Trophoblast cell (in vitro differentiated cells and primary cell): ENCODE data around the gene BIRC6.

ENCODE experiments used
- DNase-seq, 2 donors: peaks; one replicate each; pipeline ENCODE4 v3.0.0-alpha.2; 2016
- H2AFZ ChIP-seq: 2 replicates; pipeline ENCODE4 v1.6.1; 2013; ENCODE audit warnings: low read length, moderate library complexity, mild to moderate bottlenecking; ENCODE audit not compliant: insufficient read depth, poor library complexity
- H2AK5ac ChIP-seq: 2 replicates; pipeline ENCODE4 v1.6.1; 2013; ENCODE audit warnings: mild to moderate bottlenecking, low read length
- H2BK120ac ChIP-seq: 2 replicates; pipeline ENCODE4 v1.6.1; 2013; ENCODE audit warnings: low read length, mild to moderate bottlenecking, moderate library complexity; ENCODE audit not compliant: insufficient read depth, poor library complexity
- H2BK12ac ChIP-seq: 2 replicates; pipeline ENCODE4 v1.6.1; 2013; ENCODE audit warnings: mild to moderate bottlenecking, low read length, moderate library complexity
- H2BK5ac ChIP-seq: 2 replicates; pipeline ENCODE4 v1.6.1; 2013; ENCODE audit warnings: low read length, low read depth, moderate library complexity, mild to moderate bottlenecking; ENCODE audit not compliant: poor library complexity
- H3K14ac ChIP-seq: 2 replicates; pipeline ENCODE4 v1.6.1; 2013; ENCODE audit warnings: mild to moderate bottlenecking, low read length
- H3K18ac ChIP-seq: 2 replicates; pipeline ENCODE4 v1.6.1; 2013; ENCODE audit warnings: mild to moderate bottlenecking, low read length
- H3K23ac ChIP-seq: 2 replicates; pipeline ENCODE4 v1.6.1; 2013; ENCODE audit warnings: low read length
- H3K27ac ChIP-seq: 2 replicates; pipeline ENCODE4 v1.5.1; 2013; ENCODE audit warnings: low read depth, mild to moderate bottlenecking, inconsistent platforms, low read length, moderate library complexity
- H3K27me3 ChIP-seq: 2 replicates; pipeline ENCODE4 v1.6.1; 2013; ENCODE audit warnings: inconsistent platforms, mild to moderate bottlenecking, low read length, moderate library complexity; ENCODE audit not compliant: insufficient read depth
- H3K36me3 ChIP-seq, 2 experiments: 1 replicate in 1 of 2; 2 replicates in 1 of 2; pipeline ENCODE4 v1.6.1; 2013; ENCODE audit warnings: low read length in 2 of 2, mild to moderate bottlenecking in 2 of 2, moderate library complexity in 1 of 2; ENCODE audit not compliant: insufficient read depth in 2 of 2, control insufficient read depth in 1 of 2
- H3K4ac ChIP-seq: 2 replicates; pipeline ENCODE4 v1.6.1; 2013; ENCODE audit warnings: low read depth, mild to moderate bottlenecking, low read length, moderate library complexity
- H3K4me1 ChIP-seq, 2 experiments: 1 replicate in 1 of 2; 2 replicates in 1 of 2; pipeline ENCODE4 v1.6.1; 2013; ENCODE audit warnings: low read length in 2 of 2, mild to moderate bottlenecking in 2 of 2, moderate library complexity in 1 of 2; ENCODE audit not compliant: insufficient read depth in 2 of 2, control insufficient read depth in 1 of 2
- H3K4me2 ChIP-seq: 2 replicates; pipeline ENCODE4 v1.6.1; 2013; ENCODE audit warnings: inconsistent platforms, mild to moderate bottlenecking, low read length, moderate library complexity
- H3K4me3 ChIP-seq: 2 replicates; pipeline ENCODE4 v1.5.1; 2013; ENCODE audit warnings: mild to moderate bottlenecking, low read depth, low read length, inconsistent platforms
- H3K79me1 ChIP-seq: one replicate; pipeline ENCODE4 v1.6.1; 2013; ENCODE audit warnings: low read length
- H3K79me2 ChIP-seq: 2 replicates; pipeline ENCODE4 v1.6.1; 2013; ENCODE audit warnings: low read length, mild to moderate bottlenecking; ENCODE audit not compliant: control insufficient read depth, insufficient read depth, poor library complexity
- H3K9ac ChIP-seq: 2 replicates; pipeline ENCODE4 v1.6.1; 2013; ENCODE audit warnings: mild to moderate bottlenecking, low read length
- H3K9me3 ChIP-seq: 2 replicates; pipeline ENCODE4 v1.6.1; 2013; ENCODE audit warnings: low read depth, mild to moderate bottlenecking, control low read depth, inconsistent platforms, low read length; ENCODE audit not compliant: insufficient read depth
- H4K12ac ChIP-seq: 2 replicates; pipeline ENCODE4 v1.6.1; 2013; ENCODE audit warnings: low read depth, mild to moderate bottlenecking, low read length, moderate library complexity
- H4K8ac ChIP-seq: 2 replicates; pipeline ENCODE4 v1.6.1; 2013; ENCODE audit warnings: low read depth, mild to moderate bottlenecking, low read length, moderate library complexity
- H4K91ac ChIP-seq: one replicate; pipeline ENCODE4 v1.6.1; 2013; ENCODE audit warnings: low read depth, mild to moderate bottlenecking, low read length, moderate library complexity
- WGBS: extraction: QIAGEN DNeasy Blood & Tissue Kit; methylation state at CpG from one replicate; pipeline ENCODE4 v1.1.7; 2013; ENCODE audit warnings: missing lambda C conversion rate; ENCODE audit not compliant: insufficient read length, insufficient coverage; ENCODE audit errors: extremely low coverage; 5-methylcytosine and 5-hydroxymethylcytosine counted together

The BIRC6 gene

DNA sequence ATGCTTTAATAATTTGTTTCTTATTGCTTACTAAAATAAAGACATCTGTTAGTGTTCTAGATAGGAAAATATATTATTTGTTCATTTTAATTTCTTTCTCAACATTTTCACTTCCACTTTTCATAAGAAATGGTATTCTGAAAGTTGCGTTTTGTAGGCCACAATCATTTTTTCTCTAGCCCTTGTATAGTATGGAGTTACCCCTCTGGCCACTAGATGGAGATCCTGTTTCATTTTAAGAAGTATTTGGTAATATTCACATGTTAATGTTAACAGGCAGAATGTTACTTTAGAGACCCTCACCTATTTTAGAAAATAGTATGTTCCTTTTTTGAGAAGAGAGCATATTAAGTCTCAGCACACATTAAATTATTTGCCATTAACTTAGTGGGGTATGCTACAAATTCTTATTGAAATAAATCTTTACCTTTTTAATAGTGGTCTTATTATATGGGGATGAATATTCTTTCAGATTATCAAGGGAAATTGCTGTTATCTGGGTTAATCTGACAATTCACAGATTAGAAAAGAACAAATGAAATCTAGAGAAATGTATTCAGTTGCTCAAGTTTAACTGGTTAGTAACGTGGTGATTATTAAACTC lies 197.1 kb downstream of the BIRC6 start:
- Histone ChIP-seq H3K79me1 (no peaks in the 10 kb centered on the region), H3K14ac (no peak overlapping the region), H3K27me3 (no peaks in the 10 kb centered on the region), H3K4ac (no peak overlapping the region), H3K4me1 (no peaks in the 10 kb centered on the region), H3K9ac (no peak overlapping the region), H3K18ac (no peak overlapping the region), H2AFZ (no peak overlapping the region), H3K36me3 (peaks cover 2 to 9% of the 10 kb centered on the region in 2 experiments), H4K8ac (no peak overlapping the region), H3K9me3 (no peaks in the 10 kb centered on the region), H2BK120ac (no peak overlapping the region), H2AK5ac (no peak overlapping the region), H4K12ac (no peak overlapping the region), H3K79me2 (no peaks in the 10 kb centered on the region), H3K23ac (no peak overlapping the region), H4K91ac (no peak overlapping the region), H2BK5ac (no peak overlapping the region), H2BK12ac (no peak overlapping the region), H3K4me2 (no peak overlapping the region), H3K4me3 (no peak overlapping the region), H3K27ac (no peak overlapping the region)
- no CpG with 5 or more reads among the region's 2 CpGs for WGBS
- peak in 1 of 2 donors; percentile 64 for DNase-seq

DNA sequence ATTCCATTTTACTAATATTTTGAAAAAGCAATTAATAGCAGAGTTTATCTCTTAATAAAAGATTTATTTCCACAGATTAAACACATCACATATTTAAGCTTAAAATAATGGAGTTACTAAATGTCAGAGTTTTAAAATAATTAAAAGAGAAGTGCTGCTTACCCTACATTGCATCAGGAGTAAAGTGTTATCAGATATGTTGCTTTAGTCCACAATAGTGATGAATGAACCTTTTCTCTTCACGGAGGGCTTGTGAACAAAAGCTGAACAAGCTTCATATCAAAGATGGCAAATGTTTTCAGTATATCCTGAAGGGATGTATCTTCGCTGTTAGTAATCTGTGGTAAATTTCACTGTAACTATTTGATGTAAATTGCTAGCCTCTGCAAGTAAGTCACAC lies 201.7 kb downstream of the BIRC6 start:
- no peaks in the 10 kb centered on the region for H3K27me3 ChIP-seq
- no peak overlapping the region for H3K14ac ChIP-seq
- WGBS, result no CpG with 5 or more reads among the region's 2 CpGs
- H3K79me1 ChIP-seq, result no peaks in the 10 kb centered on the region
- H3K23ac ChIP-seq, result no peak overlapping the region
- no peak overlapping the region for H3K9ac ChIP-seq
- H4K91ac ChIP-seq, result no peak overlapping the region
- no peaks in the 10 kb centered on the region for H3K9me3 ChIP-seq
- H2BK120ac ChIP-seq, result no peak overlapping the region
- H3K18ac ChIP-seq, result no peak overlapping the region
- no peak for DNase-seq
- H3K27ac ChIP-seq, result no peak overlapping the region
- H4K8ac ChIP-seq, result no peak overlapping the region
- no peak overlapping the region for H3K4me2 ChIP-seq
- H3K4me3 ChIP-seq, result no peak overlapping the region
- no peak overlapping the region for H2BK5ac ChIP-seq
- no peaks in the 10 kb centered on the region for H3K4me1 ChIP-seq
- H4K12ac ChIP-seq, result no peak overlapping the region
- H3K79me2 ChIP-seq, result no peaks in the 10 kb centered on the region
- H3K4ac ChIP-seq, result no peak overlapping the region
- no peak overlapping the region for H2AFZ ChIP-seq
- H3K36me3 ChIP-seq, result peaks cover 4 to 12% of the 10 kb centered on the region in 2 experiments
- H2BK12ac ChIP-seq, result no peak overlapping the region
- no peak overlapping the region for H2AK5ac ChIP-seq

GRCh38 chr2:32559136-32559535 lies 202.3 kb downstream of the BIRC6 start:
- no peaks in the 10 kb centered on the region for H3K79me2 ChIP-seq
- H3K4me1 ChIP-seq, result no peaks in the 10 kb centered on the region
- H3K4ac ChIP-seq, result no peak overlapping the region
- no peak overlapping the region for H3K4me2 ChIP-seq
- no peak overlapping the region for H3K27ac ChIP-seq
- no peak overlapping the region for H2AFZ ChIP-seq
- H3K79me1 ChIP-seq, result no peaks in the 10 kb centered on the region
- no peak overlapping the region for H2BK12ac ChIP-seq
- H4K91ac ChIP-seq, result no peak overlapping the region
- H4K8ac ChIP-seq, result no peak overlapping the region
- H3K9ac ChIP-seq, result no peak overlapping the region
- no peak overlapping the region for H3K18ac ChIP-seq
- no peak overlapping the region for H2BK120ac ChIP-seq
- DNase-seq, result peak; percentile 11 to 69
- no peaks in the 10 kb centered on the region for H3K9me3 ChIP-seq
- no peaks in the 10 kb centered on the region for H3K27me3 ChIP-seq
- H3K4me3 ChIP-seq, result no peak overlapping the region
- H4K12ac ChIP-seq, result no peak overlapping the region
- no peak overlapping the region for H2BK5ac ChIP-seq
- WGBS, result no CpG with 5 or more reads among the region's 3 CpGs
- H3K36me3 ChIP-seq, result peaks cover 4 to 12% of the 10 kb centered on the region in 2 experiments
- no peak overlapping the region for H3K14ac ChIP-seq
- H2AK5ac ChIP-seq, result no peak overlapping the region
- H3K23ac ChIP-seq, result no peak overlapping the region

GRCh38 chr2:32562906-32563305 lies 206.1 kb downstream of the BIRC6 start:
- Histone ChIP-seq H3K23ac (no peak overlapping the region), H3K18ac (no peak overlapping the region), H2BK5ac (no peak overlapping the region), H3K36me3 (peaks cover 1 to 8% of the 10 kb centered on the region in 2 experiments), H4K8ac (no peak overlapping the region), H2BK12ac (no peak overlapping the region), H4K91ac (no peak overlapping the region), H3K4me2 (no peak overlapping the region), H2AFZ (no peak overlapping the region), H2BK120ac (no peak overlapping the region), H3K4ac (no peak overlapping the region), H3K79me1 (no peaks in the 10 kb centered on the region), H3K4me1 (no peaks in the 10 kb centered on the region), H3K9me3 (peaks cover 1% of the 10 kb centered on the region), H3K14ac (no peak overlapping the region), H3K4me3 (no peak overlapping the region), H3K9ac (no peak overlapping the region), H3K27me3 (no peaks in the 10 kb centered on the region), H3K79me2 (no peaks in the 10 kb centered on the region), H2AK5ac (no peak overlapping the region), H4K12ac (no peak overlapping the region), H3K27ac (no peak overlapping the region)
- WGBS, result no CpG with 5 or more reads among the region's 4 CpGs
- DNase-seq, result no peak
